Muscle layer of duodenum (tissue), 2 donors: ENCODE results near the gene TSPEAR.

ENCODE experiments used
- H3K27ac ChIP-seq: one replicate; pipeline ENCODE4 v1.7.0; 2013; ENCODE audit warnings: mild to moderate bottlenecking, low read length
- H3K27me3 ChIP-seq: one replicate; pipeline ENCODE4 v1.7.0; 2013; ENCODE audit warnings: low read depth, mild to moderate bottlenecking, control low read depth, low read length
- H3K36me3 ChIP-seq, 2 donors: one replicate each; pipeline ENCODE4 v1.7.0; 2013; ENCODE audit warnings: low read length in 2 of 2, control low read depth in 1 of 2, mild to moderate bottlenecking in 1 of 2; ENCODE audit not compliant: insufficient read depth in 2 of 2, control insufficient read depth in 1 of 2
- H3K4me1 ChIP-seq, 2 donors: one replicate each; pipeline ENCODE4 v1.7.0; 2013; ENCODE audit warnings: low read length in 2 of 2, mild to moderate bottlenecking in 2 of 2, control low read depth in 1 of 2, moderate library complexity in 1 of 2; ENCODE audit not compliant: insufficient read depth in 2 of 2, control insufficient read depth in 1 of 2
- H3K4me3 ChIP-seq, 2 donors: one replicate each; pipeline ENCODE4 v1.7.0; 2013; ENCODE audit warnings: low read length in 2 of 2, low read depth in 1 of 2, mild to moderate bottlenecking in 1 of 2
- H3K9me3 ChIP-seq, 2 donors: one replicate each; pipeline ENCODE4 v1.7.0; 2013; ENCODE audit warnings: low read length in 2 of 2, control low read depth in 1 of 2, mild to moderate bottlenecking in 1 of 2; ENCODE audit not compliant: control insufficient read depth in 1 of 2
- donor health status: healthy.

Gene TSPEAR

DNA sequence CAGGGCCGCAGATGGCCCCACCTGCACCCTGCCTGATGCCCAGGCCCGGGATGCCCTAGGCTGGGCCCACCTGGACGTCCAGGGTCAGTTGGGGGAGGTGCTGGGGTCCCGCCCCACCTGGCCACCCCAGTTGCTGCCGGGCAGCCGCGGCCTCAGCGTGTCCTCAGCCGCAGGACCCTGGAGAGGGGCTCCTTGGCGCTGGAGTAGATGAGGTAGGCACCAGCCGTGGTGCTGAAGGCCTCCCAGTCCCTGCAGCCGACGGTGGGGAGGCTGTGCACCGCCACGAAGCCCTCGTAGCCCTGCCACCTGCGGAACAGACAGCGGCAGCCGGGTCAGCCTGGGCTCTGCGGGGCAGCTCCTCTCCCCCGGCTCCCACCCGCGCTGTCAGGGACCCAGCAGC is 211.7 kb downstream of the TSPEAR start:
- peaks cover 0 to 7% of the 10 kb centered on the region in 2 donors for H3K4me1 ChIP-seq
- H3K27ac ChIP-seq = no peak overlapping the region
- no peak overlapping the region for H3K4me3 ChIP-seq
- no peaks in the 10 kb centered on the region for H3K9me3 ChIP-seq
- H3K27me3 ChIP-seq = no peaks in the 10 kb centered on the region
- no peaks in the 10 kb centered on the region for H3K36me3 ChIP-seq

DNA sequence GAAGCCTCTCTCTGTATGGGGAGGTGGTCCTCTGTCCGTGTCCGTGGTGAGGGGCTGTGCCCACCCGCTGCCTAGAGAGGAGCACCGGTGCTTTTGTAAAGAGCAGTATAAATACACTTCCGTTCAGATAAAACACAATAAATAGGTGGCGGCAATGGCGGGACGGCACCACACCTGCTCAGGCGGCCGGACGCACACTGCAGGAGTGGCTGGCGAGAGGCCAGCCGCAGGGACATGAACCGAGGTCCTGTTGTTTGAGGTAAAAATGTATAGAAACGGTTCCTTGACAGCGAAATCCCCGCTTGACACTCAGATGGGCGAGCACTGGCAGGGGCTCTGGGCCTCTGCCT is 212.2 kb downstream of the TSPEAR start:
- no peak overlapping the region for H3K4me3 ChIP-seq
- H3K27me3 ChIP-seq = no peaks in the 10 kb centered on the region
- H3K36me3 ChIP-seq = no peaks in the 10 kb centered on the region
- H3K9me3 ChIP-seq = no peaks in the 10 kb centered on the region
- H3K27ac ChIP-seq = no peak overlapping the region
- peaks cover 0 to 7% of the 10 kb centered on the region in 2 donors for H3K4me1 ChIP-seq

DNA sequence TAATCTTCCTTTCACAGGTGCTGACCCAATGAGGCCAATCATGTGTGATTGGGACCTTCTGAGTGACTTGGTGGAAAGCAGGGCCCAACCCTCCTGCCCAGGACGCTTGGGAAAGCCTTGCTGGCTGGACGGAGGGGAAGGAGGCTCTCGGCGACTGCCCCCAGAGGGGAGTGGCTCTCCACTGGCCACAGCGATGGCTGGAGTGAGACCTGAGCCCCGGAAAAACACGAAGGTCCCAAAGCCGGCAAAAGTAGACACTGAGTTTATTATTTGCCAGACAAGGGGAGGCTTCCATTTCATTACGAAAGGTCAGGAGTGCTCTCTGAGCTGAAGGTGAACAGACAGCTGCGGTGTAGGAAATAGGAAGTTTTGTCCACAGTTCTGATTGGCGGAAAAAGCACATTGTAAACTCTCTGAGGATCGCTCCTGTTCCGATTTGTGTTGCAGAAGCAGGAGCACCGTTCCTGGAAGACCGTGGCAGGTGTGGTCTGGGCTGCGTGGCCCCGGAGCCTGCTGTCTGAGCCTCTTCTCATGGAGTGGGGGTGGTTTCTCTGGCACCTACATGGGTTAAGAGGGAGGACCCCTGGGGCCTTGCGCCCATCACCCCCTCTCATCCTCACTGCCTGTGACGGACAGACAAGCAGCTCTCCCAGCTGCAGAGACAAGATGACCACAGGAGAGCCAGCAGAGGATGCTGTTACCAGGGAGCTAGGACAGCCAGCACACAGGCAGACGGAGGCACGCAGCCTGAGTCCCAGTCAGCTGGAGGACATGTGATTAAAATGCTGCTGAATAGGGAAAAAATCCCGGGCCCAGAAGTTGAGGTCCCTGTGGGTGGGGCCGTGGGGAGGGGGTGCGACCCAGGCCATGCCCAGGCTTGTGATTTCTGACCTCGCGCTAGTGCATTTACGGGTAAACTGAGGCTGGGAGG is 212.8 kb downstream of the TSPEAR start:
- Histone ChIP-seq H3K9me3 (peaks cover 4 to 5% of the 10 kb centered on the region in 2 donors), H3K27ac (no peak overlapping the region), H3K4me1 (peaks cover 0 to 7% of the 10 kb centered on the region in 2 donors), H3K4me3 (no peak overlapping the region), H3K36me3 (no peaks in the 10 kb centered on the region), H3K27me3 (no peaks in the 10 kb centered on the region)

DNA sequence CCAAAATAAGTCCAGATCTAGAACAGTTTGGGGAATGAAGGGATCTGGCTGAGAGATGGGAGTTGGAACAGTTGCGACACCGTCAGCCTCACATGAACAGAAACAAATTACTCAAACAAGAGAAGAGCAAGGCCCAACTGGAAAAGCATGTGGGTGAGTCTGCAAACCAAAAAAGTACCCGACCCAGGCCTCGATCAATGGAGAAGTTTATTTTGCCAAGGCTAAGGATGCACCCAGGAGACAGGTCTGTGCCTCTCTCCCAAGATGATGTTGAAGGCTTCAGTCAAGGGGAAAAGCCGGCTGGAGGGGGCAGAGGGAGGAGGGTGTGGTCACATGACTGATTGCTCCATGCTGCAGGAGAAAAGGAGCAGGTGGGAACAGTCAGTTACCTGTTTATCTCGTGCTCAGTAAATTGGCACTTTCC is 213.7 kb downstream of the TSPEAR start:
- Histone ChIP-seq H3K27ac (no peak overlapping the region), H3K9me3 (peaks cover 10 to 12% of the 10 kb centered on the region in 2 donors), H3K27me3 (no peaks in the 10 kb centered on the region), H3K36me3 (no peaks in the 10 kb centered on the region), H3K4me1 (peaks cover 0 to 7% of the 10 kb centered on the region in 2 donors), H3K4me3 (no peak overlapping the region)

DNA sequence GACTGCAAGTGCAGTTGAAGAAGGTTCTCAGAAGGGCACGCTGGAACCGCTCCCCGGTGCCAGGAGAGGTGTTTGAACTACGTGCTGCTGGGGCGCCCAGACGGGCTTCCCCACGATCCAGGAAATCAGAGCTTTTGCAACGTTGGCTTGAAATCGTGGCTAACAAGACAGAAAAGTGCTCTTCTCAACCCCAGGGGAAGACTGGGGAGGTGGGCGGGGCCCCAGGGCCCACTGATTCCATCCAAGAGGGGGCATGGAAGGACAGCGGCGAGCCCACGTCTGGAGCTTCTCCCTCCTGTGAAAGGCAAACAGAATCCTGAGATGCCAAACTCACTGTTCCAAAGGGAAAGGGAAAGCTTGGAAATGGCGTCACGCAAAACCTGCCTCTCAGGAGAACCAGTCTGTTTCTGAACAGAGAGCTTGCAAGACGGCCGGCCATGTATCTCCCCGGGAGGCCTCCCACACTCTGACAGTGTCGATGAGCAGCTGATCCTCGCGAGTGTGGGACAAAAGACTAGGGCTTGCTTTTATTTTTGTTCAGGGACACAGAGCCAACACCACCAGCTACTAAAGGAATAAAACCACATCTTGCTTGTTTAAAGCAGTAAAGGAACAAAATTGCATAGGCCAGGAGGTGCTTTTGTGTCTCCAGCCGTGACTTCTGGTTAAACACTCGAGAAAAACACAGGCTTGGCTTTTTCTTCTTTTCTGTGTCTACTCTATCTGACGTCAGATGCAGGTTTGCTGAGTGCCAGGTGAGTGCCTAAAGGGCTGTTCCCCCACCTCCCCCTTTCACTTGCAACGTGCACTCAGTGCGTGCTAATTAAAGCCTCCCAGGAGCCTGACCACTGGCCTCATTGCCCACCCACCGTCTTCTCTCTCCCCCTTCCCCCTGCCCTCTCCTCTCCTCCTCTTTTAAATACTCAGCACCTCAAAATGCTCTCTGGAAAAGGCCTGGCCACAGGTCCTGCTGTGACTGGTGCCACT is 214.5 kb downstream of the TSPEAR start:
- Histone ChIP-seq H3K27ac (no peak overlapping the region), H3K9me3 (peaks cover 10 to 20% of the 10 kb centered on the region in 2 donors), H3K36me3 (no peaks in the 10 kb centered on the region), H3K4me3 (peak overlapping the region in 1 of 2 donors; percentile 11), H3K27me3 (no peaks in the 10 kb centered on the region), H3K4me1 (peaks cover 0 to 7% of the 10 kb centered on the region in 2 donors)

DNA sequence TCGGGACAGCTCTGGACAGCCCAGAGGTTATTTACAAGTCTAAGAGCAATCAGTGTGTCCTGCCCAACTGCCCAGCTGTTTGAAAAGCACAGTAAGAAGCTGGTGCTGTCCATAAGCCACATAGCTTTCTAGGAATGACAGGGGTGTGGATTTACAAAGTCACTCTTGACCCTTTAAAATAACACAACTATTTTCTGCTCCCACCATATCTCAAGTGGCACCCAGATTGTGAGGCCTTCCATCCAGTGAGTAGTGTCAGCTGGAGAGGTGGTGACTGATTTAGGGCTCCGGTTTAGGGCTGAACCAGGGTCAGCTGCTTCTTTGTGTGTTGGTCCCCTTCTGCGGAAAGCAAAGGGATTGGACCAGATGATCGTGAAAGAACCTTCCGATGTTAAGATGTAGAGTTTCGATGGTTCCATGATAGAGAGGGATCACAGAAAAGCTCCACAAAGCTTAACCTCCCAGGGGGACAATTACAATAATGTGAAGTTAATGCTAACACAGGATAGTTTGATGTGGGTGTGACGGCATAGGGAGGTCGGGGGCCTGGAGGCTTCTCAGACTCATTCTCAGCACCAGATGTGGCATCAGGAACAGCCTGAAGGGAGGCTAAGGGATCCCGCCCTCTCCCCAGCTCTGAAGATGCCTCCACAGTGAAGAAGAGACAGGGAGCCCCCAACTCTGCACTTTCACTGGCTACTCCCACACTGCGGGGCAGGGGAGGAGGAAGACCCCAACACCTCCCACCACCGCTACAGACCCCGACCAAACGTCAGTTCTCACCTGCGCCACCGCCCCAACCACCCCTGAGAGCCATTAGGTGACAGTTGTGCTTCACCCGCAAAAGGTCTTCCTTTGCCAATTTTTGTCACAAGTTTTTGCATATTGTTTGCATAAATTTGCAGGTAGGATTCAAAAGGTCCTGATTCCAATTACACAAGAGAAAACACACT is 215.5 kb downstream of the TSPEAR start:
- Histone ChIP-seq H3K4me3 (no peak overlapping the region), H3K27me3 (no peaks in the 10 kb centered on the region), H3K27ac (no peak overlapping the region), H3K36me3 (no peaks in the 10 kb centered on the region), H3K4me1 (peaks cover 0 to 7% of the 10 kb centered on the region in 2 donors), H3K9me3 (peaks cover 10 to 20% of the 10 kb centered on the region in 2 donors)

DNA sequence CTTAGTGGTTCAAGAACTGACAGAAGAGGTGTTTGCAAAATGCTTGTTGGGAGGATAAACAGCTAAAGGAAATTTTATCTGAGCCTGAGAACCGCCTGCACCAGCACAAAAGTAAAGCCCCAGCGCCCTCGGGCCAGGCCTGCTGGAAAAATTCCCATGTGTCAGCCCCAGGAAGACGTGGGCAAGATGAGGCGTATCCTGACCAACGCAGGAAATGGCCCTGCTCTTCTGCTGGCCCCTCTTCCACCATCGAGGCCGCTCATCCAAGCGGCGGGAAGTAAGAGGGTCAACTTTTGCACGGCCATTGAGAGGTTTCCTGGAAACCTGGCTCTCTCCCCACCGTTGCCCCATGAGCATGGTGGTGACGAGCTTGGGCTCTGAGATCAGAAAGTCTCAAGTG is 216.4 kb downstream of the TSPEAR start:
- H3K4me3 ChIP-seq = no peak overlapping the region
- peaks cover 0 to 7% of the 10 kb centered on the region in 2 donors for H3K4me1 ChIP-seq
- no peaks in the 10 kb centered on the region for H3K36me3 ChIP-seq
- peaks cover 10 to 20% of the 10 kb centered on the region in 2 donors for H3K9me3 ChIP-seq
- H3K27me3 ChIP-seq = no peaks in the 10 kb centered on the region
- H3K27ac ChIP-seq = no peak overlapping the region

DNA sequence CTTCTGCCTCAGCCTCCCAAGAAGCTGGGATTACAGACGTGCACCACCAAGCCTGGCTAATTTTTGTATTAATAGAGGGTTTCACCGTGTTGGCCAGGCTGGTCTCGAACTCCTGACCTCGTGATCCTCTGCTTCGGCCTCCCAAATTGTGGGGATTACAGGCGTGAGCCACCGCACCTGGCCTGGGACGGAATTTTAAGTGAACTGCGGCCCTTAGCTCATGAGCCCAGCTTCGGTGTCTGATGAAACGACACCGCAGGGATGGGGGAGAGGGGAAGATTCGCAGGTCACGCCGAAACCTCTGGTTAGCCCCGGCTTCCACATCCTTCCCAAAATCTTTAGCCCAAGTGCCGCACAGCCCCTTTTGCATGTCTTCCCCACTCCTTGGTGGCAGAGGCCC is 217.0 kb downstream of the TSPEAR start:
- Histone ChIP-seq H3K9me3 (peaks cover 10 to 20% of the 10 kb centered on the region in 2 donors), H3K4me1 (peaks cover 0 to 7% of the 10 kb centered on the region in 2 donors), H3K4me3 (no peak overlapping the region), H3K27ac (no peak overlapping the region), H3K36me3 (no peaks in the 10 kb centered on the region), H3K27me3 (no peaks in the 10 kb centered on the region)

DNA sequence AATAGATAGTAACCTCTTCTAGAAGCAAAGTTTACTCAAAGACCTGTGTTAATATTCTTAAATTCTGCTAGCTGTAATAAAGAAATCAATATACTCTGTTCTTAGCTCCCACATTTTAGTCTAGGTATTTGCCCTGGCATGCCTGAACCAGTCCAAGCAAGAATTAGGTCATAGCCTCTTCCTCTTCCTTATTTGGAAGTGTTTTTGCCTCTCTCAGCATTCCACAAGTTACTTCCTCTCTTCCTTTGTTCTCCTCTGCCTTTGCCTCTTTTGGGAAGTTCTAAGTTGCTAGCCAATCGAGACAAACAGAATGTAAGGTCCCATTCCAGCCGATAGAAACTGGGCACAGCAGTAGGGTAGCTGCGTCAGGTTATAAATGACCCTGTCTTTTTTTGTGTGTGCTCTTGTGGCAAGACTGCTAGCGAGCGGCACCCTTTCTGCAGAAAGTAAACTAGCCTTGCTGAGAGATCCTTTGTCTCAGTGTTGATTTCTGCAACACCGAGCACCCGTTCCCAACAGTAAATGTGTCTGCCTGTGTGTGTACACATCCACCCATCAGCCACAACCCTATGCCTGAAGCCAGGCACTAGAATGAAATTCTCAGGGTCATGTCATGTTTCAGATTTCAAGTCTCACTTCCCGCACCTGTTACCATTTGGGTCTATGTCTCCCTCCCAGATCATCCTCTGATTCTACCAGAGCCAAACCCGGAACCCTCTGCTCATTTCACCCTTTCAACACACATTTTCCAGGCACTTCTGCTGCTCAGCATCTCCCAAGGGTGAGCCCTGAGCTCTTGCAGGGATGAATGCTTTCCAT is 218.6 kb downstream of the TSPEAR start:
- Histone ChIP-seq H3K27ac (no peak overlapping the region), H3K4me1 (peaks cover 0 to 2% of the 10 kb centered on the region in 2 donors), H3K36me3 (no peaks in the 10 kb centered on the region), H3K4me3 (no peak overlapping the region), H3K9me3 (peaks cover 10 to 20% of the 10 kb centered on the region in 2 donors), H3K27me3 (no peaks in the 10 kb centered on the region)

DNA sequence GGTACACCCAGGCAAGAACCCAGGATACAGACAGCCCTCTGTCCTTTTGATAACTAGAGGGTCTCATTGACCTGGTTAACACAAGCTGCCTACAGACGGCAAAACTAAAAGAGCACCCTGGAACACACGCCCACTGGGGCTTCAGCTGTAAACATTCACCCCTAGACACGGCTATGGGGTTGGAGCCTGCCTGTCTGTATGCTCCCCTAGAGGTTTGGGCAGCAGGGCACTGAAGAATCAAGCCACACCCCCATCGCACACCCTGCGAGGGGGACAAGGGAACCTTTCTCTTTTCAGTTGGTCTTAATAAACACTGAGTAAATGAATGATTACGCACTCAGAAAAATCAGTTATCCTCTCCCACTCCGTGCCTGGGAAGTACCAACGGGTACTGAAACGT is 220.6 kb downstream of the TSPEAR start:
- H3K9me3 ChIP-seq = peaks cover 10 to 20% of the 10 kb centered on the region in 2 donors
- no peaks in the 10 kb centered on the region for H3K36me3 ChIP-seq

More for the DNA sequence above, 220.6 kb downstream of the TSPEAR start:
- Histone ChIP-seq H3K4me3 (no peak overlapping the region), H3K4me1 (no peaks in the 10 kb centered on the region), H3K27me3 (no peaks in the 10 kb centered on the region), H3K27ac (no peak overlapping the region)
